Neural cell (in vitro differentiated cells): Measurements from ENCODE around the gene ADAMTS15. TPM values are rescaled to one million over a fixed set of nuclear protein-coding genes. Genes with fewer than 3 reads are reported as not detected.

Experiments used
- H2AFZ ChIP-seq: fragments of 200-600, 300-800 bp; sonication (generic), shearing (Covaris generic); 2 replicates; pipeline ENCODE4 v1.6.0; 2014; ENCODE audit warnings: low read depth, mild to moderate bottlenecking, antibody characterized with exemption, low read length, moderate library complexity
- H3F3A ChIP-seq: fragments of 200-600 bp; shearing (Covaris generic); 2 replicates; pipeline ENCODE4 v1.6.1; 2016; ENCODE audit warnings: mild to moderate bottlenecking, moderate library complexity, mixed read lengths, antibody characterized with exemption, low read length; ENCODE audit not compliant: insufficient read depth, poor library complexity, severe bottlenecking
- H3K27ac ChIP-seq: fragments of 200-600, 300-800 bp; sonication (generic), shearing (Covaris generic); 2 replicates; pipeline ENCODE4 v1.5.1; 2014; ENCODE audit warnings: mild to moderate bottlenecking, low read length, moderate library complexity
- H3K27me3 ChIP-seq: fragments of 300-800, 200-600 bp; sonication (generic), shearing (Covaris generic); 2 replicates; pipeline ENCODE4 v1.6.0; 2014; ENCODE audit warnings: mild to moderate bottlenecking, low read depth, low read length, moderate library complexity; ENCODE audit not compliant: insufficient read depth
- H3K36me3 ChIP-seq: fragments of 300-800, 200-600 bp; sonication (generic), shearing (Covaris generic); 2 replicates; pipeline ENCODE4 v1.5.1; 2014; ENCODE audit warnings: mild to moderate bottlenecking, antibody characterized with exemption, low read length, moderate library complexity; ENCODE audit not compliant: insufficient read depth
- H3K4me2 ChIP-seq: fragments of 300-800, 200-600 bp; sonication (generic), shearing (Covaris generic); 2 replicates; pipeline ENCODE4 v1.6.0; 2014; ENCODE audit warnings: mild to moderate bottlenecking, low read length
- H3K4me3 ChIP-seq: fragments of 300-800, 200-600 bp; sonication (generic), shearing (Covaris generic); 2 replicates; pipeline ENCODE4 v1.5.1; 2014; ENCODE audit warnings: mild to moderate bottlenecking, low read length, moderate library complexity
- H3K79me2 ChIP-seq: fragments of 200-600 bp; shearing (Covaris generic); replicated peaks from 2 replicates; pipeline ENCODE4 v1.6.0; 2014; ENCODE audit warnings: mild to moderate bottlenecking, low read length, moderate library complexity; ENCODE audit not compliant: insufficient read depth
- H3K9ac ChIP-seq: fragments of 300-800, 200-600 bp; sonication (generic), shearing (Covaris generic); 2 replicates; pipeline ENCODE4 v1.6.1; 2016; ENCODE audit warnings: mild to moderate bottlenecking, low read length, mixed read lengths
- H3K9me2 ChIP-seq: fragments of 200-600 bp; shearing (Covaris generic); 2 replicates; pipeline ENCODE4 v1.6.1; 2016; ENCODE audit warnings: mild to moderate bottlenecking, low read length, mixed read lengths; ENCODE audit not compliant: insufficient read depth
- H3K9me3 ChIP-seq: fragments of 200-600, 300-800 bp; sonication (generic), shearing (Covaris generic); 2 replicates; pipeline ENCODE4 v1.6.1; 2016; ENCODE audit warnings: mild to moderate bottlenecking, mixed run types, low read length, moderate library complexity, mixed read lengths
- H4K20me1 ChIP-seq: fragments of 200-600 bp; shearing (Covaris generic); 2 replicates; pipeline ENCODE4 v1.6.1; 2016; ENCODE audit warnings: mild to moderate bottlenecking, mixed run types; ENCODE audit not compliant: insufficient read depth
- EP300 ChIP-seq: fragments of 450-650 bp; conservative IDR thresholded peaks from 2 replicates; pipeline ENCODE4 v1.6.1; 2014; ENCODE audit warnings: antibody characterized with exemption, mild to moderate bottlenecking, moderate library complexity; ENCODE audit not compliant: poor library complexity, severe bottlenecking
- EZH2 ChIP-seq: fragments of 200-600, 300-800 bp; shearing (Covaris generic), sonication (generic); IDR thresholded peaks from 2 replicates; pipeline ENCODE4 v1.6.1; 2014; ENCODE audit warnings: antibody characterized with exemption, low read length, borderline replicate concordance, mild to moderate bottlenecking; ENCODE audit not compliant: insufficient read depth, poor library complexity, severe bottlenecking
- MXI1 ChIP-seq: fragments of 450-650 bp; conservative IDR thresholded peaks from 2 replicates; pipeline ENCODE4 v1.6.1; 2014; ENCODE audit warnings: antibody characterized with exemption, mild to moderate bottlenecking; ENCODE audit not compliant: poor library complexity, severe bottlenecking
- POLR2AphosphoS5 ChIP-seq: IDR thresholded peaks from 2 replicates; pipeline ENCODE4 v1.6.1; 2012
- RAD21 ChIP-seq: fragments of 450-650 bp; conservative IDR thresholded peaks from 2 replicates; pipeline ENCODE4 v1.6.1; 2014; ENCODE audit warnings: antibody characterized with exemption, mild to moderate bottlenecking, moderate library complexity
- SMC3 ChIP-seq: fragments of 450-650 bp; conservative IDR thresholded peaks from 2 replicates; pipeline ENCODE4 v1.6.1; 2014; ENCODE audit warnings: antibody characterized with exemption, mild to moderate bottlenecking, moderate library complexity; ENCODE audit not compliant: poor library complexity
- TAF1 ChIP-seq: IDR thresholded peaks from 2 replicates; pipeline ENCODE4 v1.6.1; 2012; ENCODE audit warnings: low read depth
- polyA plus RNA-seq: library from polyadenylated mRNA; depleted of rRNA; stranded (reverse); fragments of >200 nt; gene quantifications from 2 replicates; pipeline ENCODE4 v1.2.3, GENCODE V29; 2014
- TF ChIP-seq, protein P1 (sequence below): IDR thresholded peaks from 2 replicates; pipeline ENCODE4 v1.6.1; 2012; ENCODE audit warnings: borderline replicate concordance
- TF ChIP-seq, protein P2 (sequence below): fragments of 450-650 bp; IDR thresholded peaks from 2 replicates; pipeline ENCODE4 v1.5.1; 2014; ENCODE audit warnings: antibody characterized with exemption, mild to moderate bottlenecking, moderate library complexity; ENCODE audit not compliant: poor library complexity, severe bottlenecking

Gene ADAMTS15
- polyA plus RNA-seq, 1 donor from 2014 or later, result 1.1 TPM

DNA sequence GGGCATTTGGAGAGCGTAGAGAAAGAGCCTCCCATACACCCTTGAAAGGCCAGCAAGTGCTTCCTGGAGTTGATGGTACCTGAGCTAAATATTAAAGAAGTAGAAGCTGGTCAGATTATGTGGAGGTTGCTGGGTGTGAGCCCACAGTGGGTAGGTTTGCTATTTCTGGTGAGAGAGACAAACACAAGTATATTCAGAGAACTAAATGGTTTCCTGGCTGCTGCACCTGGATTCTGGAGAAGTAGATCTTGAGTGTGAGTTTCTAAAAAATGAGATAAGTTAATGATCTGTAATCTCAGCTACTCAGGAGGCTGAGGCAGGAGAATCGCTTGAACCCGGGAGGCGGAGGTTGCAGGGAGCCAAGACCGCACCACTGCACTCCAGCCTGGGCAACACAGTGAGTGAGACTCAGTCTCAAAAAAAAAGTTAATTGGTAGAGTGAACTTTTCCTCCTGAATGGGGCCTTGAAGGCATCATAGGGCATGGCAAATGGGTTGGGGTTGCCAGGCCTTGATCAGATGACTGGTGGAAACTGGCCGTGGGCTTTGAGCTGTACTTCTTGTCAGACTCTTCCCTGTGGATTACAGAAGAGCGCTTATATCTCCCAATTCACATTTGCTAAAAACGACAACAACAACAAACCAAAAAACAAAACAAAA lies 75.8 kb downstream of the ADAMTS15 start:
- no peak overlapping the region for H3K4me3 ChIP-seq
- TF ChIP-seq SMC3, result no peak
- no peak for TF ChIP-seq TAF1
- TF ChIP-seq EZH2, result no peak
- TF ChIP-seq RAD21, result no peak
- no peak for TF ChIP-seq POLR2AphosphoS5
- TF ChIP-seq, protein P1, sequence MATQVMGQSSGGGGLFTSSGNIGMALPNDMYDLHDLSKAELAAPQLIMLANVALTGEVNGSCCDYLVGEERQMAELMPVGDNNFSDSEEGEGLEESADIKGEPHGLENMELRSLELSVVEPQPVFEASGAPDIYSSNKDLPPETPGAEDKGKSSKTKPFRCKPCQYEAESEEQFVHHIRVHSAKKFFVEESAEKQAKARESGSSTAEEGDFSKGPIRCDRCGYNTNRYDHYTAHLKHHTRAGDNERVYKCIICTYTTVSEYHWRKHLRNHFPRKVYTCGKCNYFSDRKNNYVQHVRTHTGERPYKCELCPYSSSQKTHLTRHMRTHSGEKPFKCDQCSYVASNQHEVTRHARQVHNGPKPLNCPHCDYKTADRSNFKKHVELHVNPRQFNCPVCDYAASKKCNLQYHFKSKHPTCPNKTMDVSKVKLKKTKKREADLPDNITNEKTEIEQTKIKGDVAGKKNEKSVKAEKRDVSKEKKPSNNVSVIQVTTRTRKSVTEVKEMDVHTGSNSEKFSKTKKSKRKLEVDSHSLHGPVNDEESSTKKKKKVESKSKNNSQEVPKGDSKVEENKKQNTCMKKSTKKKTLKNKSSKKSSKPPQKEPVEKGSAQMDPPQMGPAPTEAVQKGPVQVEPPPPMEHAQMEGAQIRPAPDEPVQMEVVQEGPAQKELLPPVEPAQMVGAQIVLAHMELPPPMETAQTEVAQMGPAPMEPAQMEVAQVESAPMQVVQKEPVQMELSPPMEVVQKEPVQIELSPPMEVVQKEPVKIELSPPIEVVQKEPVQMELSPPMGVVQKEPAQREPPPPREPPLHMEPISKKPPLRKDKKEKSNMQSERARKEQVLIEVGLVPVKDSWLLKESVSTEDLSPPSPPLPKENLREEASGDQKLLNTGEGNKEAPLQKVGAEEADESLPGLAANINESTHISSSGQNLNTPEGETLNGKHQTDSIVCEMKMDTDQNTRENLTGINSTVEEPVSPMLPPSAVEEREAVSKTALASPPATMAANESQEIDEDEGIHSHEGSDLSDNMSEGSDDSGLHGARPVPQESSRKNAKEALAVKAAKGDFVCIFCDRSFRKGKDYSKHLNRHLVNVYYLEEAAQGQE, result no peak
- TF ChIP-seq, protein P2, sequence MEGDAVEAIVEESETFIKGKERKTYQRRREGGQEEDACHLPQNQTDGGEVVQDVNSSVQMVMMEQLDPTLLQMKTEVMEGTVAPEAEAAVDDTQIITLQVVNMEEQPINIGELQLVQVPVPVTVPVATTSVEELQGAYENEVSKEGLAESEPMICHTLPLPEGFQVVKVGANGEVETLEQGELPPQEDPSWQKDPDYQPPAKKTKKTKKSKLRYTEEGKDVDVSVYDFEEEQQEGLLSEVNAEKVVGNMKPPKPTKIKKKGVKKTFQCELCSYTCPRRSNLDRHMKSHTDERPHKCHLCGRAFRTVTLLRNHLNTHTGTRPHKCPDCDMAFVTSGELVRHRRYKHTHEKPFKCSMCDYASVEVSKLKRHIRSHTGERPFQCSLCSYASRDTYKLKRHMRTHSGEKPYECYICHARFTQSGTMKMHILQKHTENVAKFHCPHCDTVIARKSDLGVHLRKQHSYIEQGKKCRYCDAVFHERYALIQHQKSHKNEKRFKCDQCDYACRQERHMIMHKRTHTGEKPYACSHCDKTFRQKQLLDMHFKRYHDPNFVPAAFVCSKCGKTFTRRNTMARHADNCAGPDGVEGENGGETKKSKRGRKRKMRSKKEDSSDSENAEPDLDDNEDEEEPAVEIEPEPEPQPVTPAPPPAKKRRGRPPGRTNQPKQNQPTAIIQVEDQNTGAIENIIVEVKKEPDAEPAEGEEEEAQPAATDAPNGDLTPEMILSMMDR, result no peak
- TF ChIP-seq EP300, result no peak
- TF ChIP-seq MXI1, result no peak
- no peak overlapping the region for H3K4me2 ChIP-seq
- H3K27ac ChIP-seq, result no peak overlapping the region
- H4K20me1 ChIP-seq, result no peaks in the 10 kb centered on the region
- H3K36me3 ChIP-seq, result no peaks in the 10 kb centered on the region
- H3K9me2 ChIP-seq, result no peaks in the 10 kb centered on the region
- no peaks in the 10 kb centered on the region for H3K27me3 ChIP-seq
- H2AFZ ChIP-seq, result no peak overlapping the region
- no peak overlapping the region for H3K9ac ChIP-seq
- H3K79me2 ChIP-seq, result no peaks in the 10 kb centered on the region
- H3K9me3 ChIP-seq, result no peaks in the 10 kb centered on the region
- H3F3A ChIP-seq, result no peaks in the 10 kb centered on the region

DNA sequence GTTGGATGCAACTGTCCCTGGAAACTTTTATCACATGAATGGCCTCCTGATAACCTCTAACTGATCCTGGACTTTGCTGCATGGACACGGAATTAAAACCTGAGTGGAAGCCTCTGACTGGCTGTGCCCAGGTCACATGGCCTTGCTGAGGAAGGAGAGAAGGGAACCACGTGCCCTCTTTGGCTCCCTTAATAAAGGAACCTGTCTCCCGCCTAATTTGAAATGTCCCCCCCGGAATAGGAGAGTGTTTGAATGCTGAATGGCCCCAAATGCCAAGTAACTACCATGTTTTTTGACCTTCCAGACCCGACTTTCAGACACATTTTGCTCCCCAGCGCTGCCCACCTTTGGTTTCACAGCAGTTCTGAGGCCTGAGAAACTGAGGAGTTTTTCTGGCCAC lies 76.9 kb downstream of the ADAMTS15 start:
- H3K79me2 ChIP-seq, result no peaks in the 10 kb centered on the region
- H3K9me3 ChIP-seq, result no peaks in the 10 kb centered on the region
- H2AFZ ChIP-seq, result no peak overlapping the region
- no peaks in the 10 kb centered on the region for H4K20me1 ChIP-seq
- no peaks in the 10 kb centered on the region for H3K27me3 ChIP-seq
- no peak overlapping the region for H3K4me2 ChIP-seq
- no peaks in the 10 kb centered on the region for H3K36me3 ChIP-seq
- H3K4me3 ChIP-seq, result no peak overlapping the region
- no peak overlapping the region for H3K27ac ChIP-seq
- TF ChIP-seq TAF1, result no peak
- TF ChIP-seq MXI1, result no peak
- no peak for TF ChIP-seq EZH2
- TF ChIP-seq EP300, result no peak
- no peak for TF ChIP-seq SMC3
- no peak for TF ChIP-seq RAD21
- TF ChIP-seq, protein P2, result no peak
- no peak for TF ChIP-seq POLR2AphosphoS5
- TF ChIP-seq, protein P1, result no peak
- no peaks in the 10 kb centered on the region for H3F3A ChIP-seq
- no peak overlapping the region for H3K9ac ChIP-seq
- H3K9me2 ChIP-seq, result no peaks in the 10 kb centered on the region
